ENCODE data around the gene TPI1.

TPI1 gene

GRCh38 chr12:6858799-6859198 is 8.5 kb upstream of the TPI1 start:
- Histone ChIP-seq H3K9me3 (ENCODE audit: control insufficient read depth, insufficient read depth, low read length) (no peaks in the 10 kb centered on the region), H3K9me2 (replicated peaks; ENCODE audit: control insufficient read depth, low read length) (no peaks in the 10 kb centered on the region), H3K4me1 (ENCODE audit: control insufficient read depth, low read length) (peaks cover 4% of the 10 kb centered on the region), H3K27ac (ENCODE audit: low read depth, low read length) (no peak overlapping the region), H3K4me3 (ENCODE audit: low read length) (no peak overlapping the region), H4K20me1 (ENCODE audit: control insufficient read depth, insufficient read depth, low read depth, low read length) (no peaks in the 10 kb centered on the region), H3F3A (ENCODE audit: control insufficient read depth, insufficient read depth) (no peaks in the 10 kb centered on the region), H3K4me2 (ENCODE audit: low read length) (no peak overlapping the region), H3K27me3 (ENCODE audit: control insufficient read depth, low read length) (no peaks in the 10 kb centered on the region), H3K79me2 (ENCODE audit: control insufficient read depth, low read length) (peaks cover 16% of the 10 kb centered on the region), H3K36me3 (ENCODE audit: control insufficient read depth, low read length) (peaks cover 89% of the 10 kb centered on the region)
- no peak for TF ChIP-seq CTCF (IDR thresholded peaks at IDR 0.05; ENCODE audit: low read depth, low read length, poor library complexity, severe bottlenecking)
- TF ChIP-seq EZH2phosphoT487 (IDR thresholded peaks at IDR 0.05; ENCODE audit: borderline replicate concordance, low read length): no peak

- H3K4me3 ChIP-seq (ENCODE audit: low read length): no peak overlapping the region
- H3F3A ChIP-seq (ENCODE audit: control insufficient read depth, insufficient read depth): no peaks in the 10 kb centered on the region
- H4K20me1 ChIP-seq (ENCODE audit: control insufficient read depth, insufficient read depth, low read depth, low read length): no peaks in the 10 kb centered on the region
- peaks cover 94% of the 10 kb centered on the region for H3K36me3 ChIP-seq (ENCODE audit: control insufficient read depth, low read length)
- H3K4me2 ChIP-seq (ENCODE audit: low read length): no peak overlapping the region
- peaks cover 2% of the 10 kb centered on the region for H3K79me2 ChIP-seq (ENCODE audit: control insufficient read depth, low read length)
- H3K27me3 ChIP-seq (ENCODE audit: control insufficient read depth, low read length): no peaks in the 10 kb centered on the region
- H3K27ac ChIP-seq (ENCODE audit: low read depth, low read length): no peak overlapping the region
- H3K4me1 ChIP-seq (ENCODE audit: control insufficient read depth, low read length): no peaks in the 10 kb centered on the region
- no peaks in the 10 kb centered on the region for H3K9me3 ChIP-seq (ENCODE audit: control insufficient read depth, insufficient read depth, low read length)
- no peak for TF ChIP-seq CTCF (IDR thresholded peaks at IDR 0.05; ENCODE audit: low read depth, low read length, poor library complexity, severe bottlenecking)
- TF ChIP-seq EZH2phosphoT487 (IDR thresholded peaks at IDR 0.05; ENCODE audit: borderline replicate concordance, low read length): no peak
- no peaks in the 10 kb centered on the region for H3K9me2 ChIP-seq (replicated peaks; ENCODE audit: control insufficient read depth, low read length)
Measured at GRCh38 chr12:6860116-6860515, 7.2 kb upstream of the TPI1 start.

- Histone ChIP-seq H3K79me2 (ENCODE audit: control insufficient read depth, low read length) (no peaks in the 10 kb centered on the region), H3K27ac (ENCODE audit: low read depth, low read length) (no peak overlapping the region), H3K4me2 (ENCODE audit: low read length) (no peak overlapping the region), H3K9me2 (replicated peaks; ENCODE audit: control insufficient read depth, low read length) (no peaks in the 10 kb centered on the region), H3F3A (ENCODE audit: control insufficient read depth, insufficient read depth) (no peaks in the 10 kb centered on the region), H3K4me3 (ENCODE audit: low read length) (no peak overlapping the region), H3K36me3 (ENCODE audit: control insufficient read depth, low read length) (peaks cover 93% of the 10 kb centered on the region), H3K9me3 (ENCODE audit: control insufficient read depth, insufficient read depth, low read length) (no peaks in the 10 kb centered on the region), H4K20me1 (ENCODE audit: control insufficient read depth, insufficient read depth, low read depth, low read length) (no peaks in the 10 kb centered on the region), H3K4me1 (ENCODE audit: control insufficient read depth, low read length) (no peaks in the 10 kb centered on the region), H3K27me3 (ENCODE audit: control insufficient read depth, low read length) (no peaks in the 10 kb centered on the region)
- no peak for TF ChIP-seq CTCF (IDR thresholded peaks at IDR 0.05; ENCODE audit: low read depth, low read length, poor library complexity, severe bottlenecking)
Measured at GRCh38 chr12:6860942-6861341, 6.4 kb upstream of the TPI1 start.

- H3K4me2 ChIP-seq (ENCODE audit: low read length): no peak overlapping the region
- H3K4me1 ChIP-seq (ENCODE audit: control insufficient read depth, low read length): peaks cover 1% of the 10 kb centered on the region
- peaks cover 92% of the 10 kb centered on the region for H3K36me3 ChIP-seq (ENCODE audit: control insufficient read depth, low read length)
- no peak overlapping the region for H3K27ac ChIP-seq (ENCODE audit: low read depth, low read length)
- H4K20me1 ChIP-seq (ENCODE audit: control insufficient read depth, insufficient read depth, low read depth, low read length): no peaks in the 10 kb centered on the region
- no peak for TF ChIP-seq CTCF (IDR thresholded peaks at IDR 0.05; ENCODE audit: low read depth, low read length, poor library complexity, severe bottlenecking)
- no peak for TF ChIP-seq EZH2phosphoT487 (IDR thresholded peaks at IDR 0.05; ENCODE audit: borderline replicate concordance, low read length)
- no peaks in the 10 kb centered on the region for H3K9me2 ChIP-seq (replicated peaks; ENCODE audit: control insufficient read depth, low read length)
- H3K79me2 ChIP-seq (ENCODE audit: control insufficient read depth, low read length): no peaks in the 10 kb centered on the region
- H3K9me3 ChIP-seq (ENCODE audit: control insufficient read depth, insufficient read depth, low read length): no peaks in the 10 kb centered on the region
- H3K27me3 ChIP-seq (ENCODE audit: control insufficient read depth, low read length): no peaks in the 10 kb centered on the region
- H3K4me3 ChIP-seq (ENCODE audit: low read length): no peak overlapping the region
- H3F3A ChIP-seq (ENCODE audit: control insufficient read depth, insufficient read depth): no peaks in the 10 kb centered on the region
Measured at GRCh38 chr12:6861391-6861790, 5.9 kb upstream of the TPI1 start.

Measured in DOHH2 (cell line).